DOHH2 (cell line): ENCODE results near the gene CAPN11.

ENCODE experiments used
- H3F3A ChIP-seq: fragments of 200-600 bp; sonication (generic), shearing (Covaris generic); 2 replicates; pipeline ENCODE4 v1.6.0; 2016; ENCODE audit warnings: antibody characterized with exemption, mild to moderate bottlenecking; ENCODE audit not compliant: control insufficient read depth, insufficient read depth
- H3K27ac ChIP-seq: fragments of 200-600 bp; sonication (generic); 2 replicates; pipeline ENCODE4 v1.5.1; 2014; ENCODE audit warnings: low read depth, mild to moderate bottlenecking, low read length, moderate library complexity
- H3K27me3 ChIP-seq: fragments of 200-600 bp; sonication (generic); 2 replicates; pipeline ENCODE4 v1.6.1; 2014; ENCODE audit warnings: mild to moderate bottlenecking, low read length, mixed read lengths; ENCODE audit not compliant: control insufficient read depth
- H3K36me3 ChIP-seq: fragments of 200-600 bp; sonication (generic); 2 replicates; pipeline ENCODE4 v1.6.1; 2014; ENCODE audit warnings: mild to moderate bottlenecking, low read length, moderate library complexity, mixed read lengths; ENCODE audit not compliant: control insufficient read depth
- H3K4me1 ChIP-seq: fragments of 200-600 bp; sonication (generic); 2 replicates; pipeline ENCODE4 v1.6.1; 2014; ENCODE audit warnings: mild to moderate bottlenecking, low read length, mixed read lengths; ENCODE audit not compliant: control insufficient read depth
- H3K4me2 ChIP-seq: fragments of 200-600 bp; sonication (generic); 2 replicates; pipeline ENCODE4 v1.6.0; 2014; ENCODE audit warnings: mild to moderate bottlenecking, low read length, moderate library complexity
- H3K4me3 ChIP-seq: fragments of 200-600 bp; sonication (generic); 2 replicates; pipeline ENCODE4 v1.5.1; 2014; ENCODE audit warnings: mild to moderate bottlenecking, low read length, mixed read lengths
- H3K79me2 ChIP-seq: fragments of 200-600 bp; sonication (generic); 2 replicates; pipeline ENCODE4 v1.6.1; 2014; ENCODE audit warnings: mild to moderate bottlenecking, low read length, mixed read lengths; ENCODE audit not compliant: control insufficient read depth
- H3K9me2 ChIP-seq: fragments of 200-600 bp; sonication (generic); replicated peaks from 2 replicates; pipeline ENCODE4 v1.6.1; 2014; ENCODE audit warnings: mild to moderate bottlenecking, low read length, mixed read lengths; ENCODE audit not compliant: control insufficient read depth
- H3K9me3 ChIP-seq: fragments of 200-600 bp; sonication (generic); 2 replicates; pipeline ENCODE4 v1.6.1; 2014; ENCODE audit warnings: antibody characterized with exemption, low read length, mixed read lengths; ENCODE audit not compliant: control insufficient read depth, insufficient read depth
- H4K20me1 ChIP-seq: fragments of 200-600 bp; sonication (generic); 2 replicates; pipeline ENCODE4 v1.6.0; 2014; ENCODE audit warnings: low read depth, mild to moderate bottlenecking, antibody characterized with exemption, low read length, moderate library complexity; ENCODE audit not compliant: control insufficient read depth, insufficient read depth
- EZH2phosphoT487 ChIP-seq: fragments of 200-600 bp; sonication (generic); IDR thresholded peaks from 2 replicates; pipeline ENCODE4 v1.6.1; 2017; ENCODE audit warnings: borderline replicate concordance, mild to moderate bottlenecking, antibody characterized with exemption, low read length, moderate library complexity, mixed read lengths
- TF ChIP-seq, protein P1 (sequence below): fragments of 200-600 bp; sonication (generic); IDR thresholded peaks from one replicate; pipeline ENCODE4 v1.5.1; 2014; ENCODE audit warnings: antibody characterized with exemption, mild to moderate bottlenecking, low read depth, low read length; ENCODE audit not compliant: poor library complexity, severe bottlenecking

The CAPN11 gene

DNA sequence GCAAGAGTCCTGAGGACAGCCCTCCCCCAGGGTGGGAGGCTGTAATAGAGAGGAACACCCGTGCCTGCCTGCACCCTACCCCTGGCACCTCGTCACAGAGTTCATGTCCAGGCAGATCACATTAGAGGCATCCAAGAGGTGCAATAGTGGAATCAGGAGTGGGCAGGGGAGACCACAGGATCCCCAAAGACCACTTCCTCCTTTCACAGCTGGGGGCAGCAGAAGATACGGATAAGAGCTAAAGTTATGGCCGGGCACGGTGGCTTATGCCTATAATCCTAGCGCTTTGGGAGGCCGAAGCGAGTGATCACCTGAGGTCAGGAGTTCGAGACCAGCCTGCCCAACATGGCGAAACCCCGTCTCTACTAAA is 1.5 kb upstream of the CAPN11 start:
- Histone ChIP-seq H3K79me2 (no peaks in the 10 kb centered on the region), H3K36me3 (no peaks in the 10 kb centered on the region), H3K27me3 (peaks cover 10% of the 10 kb centered on the region), H3K27ac (no peak overlapping the region), H3K9me2 (no peaks in the 10 kb centered on the region), H3K4me2 (no peak overlapping the region), H3K9me3 (no peaks in the 10 kb centered on the region), H4K20me1 (no peaks in the 10 kb centered on the region), H3K4me1 (no peaks in the 10 kb centered on the region), H3F3A (no peaks in the 10 kb centered on the region), H3K4me3 (no peak overlapping the region)
- TF ChIP-seq, protein P1, sequence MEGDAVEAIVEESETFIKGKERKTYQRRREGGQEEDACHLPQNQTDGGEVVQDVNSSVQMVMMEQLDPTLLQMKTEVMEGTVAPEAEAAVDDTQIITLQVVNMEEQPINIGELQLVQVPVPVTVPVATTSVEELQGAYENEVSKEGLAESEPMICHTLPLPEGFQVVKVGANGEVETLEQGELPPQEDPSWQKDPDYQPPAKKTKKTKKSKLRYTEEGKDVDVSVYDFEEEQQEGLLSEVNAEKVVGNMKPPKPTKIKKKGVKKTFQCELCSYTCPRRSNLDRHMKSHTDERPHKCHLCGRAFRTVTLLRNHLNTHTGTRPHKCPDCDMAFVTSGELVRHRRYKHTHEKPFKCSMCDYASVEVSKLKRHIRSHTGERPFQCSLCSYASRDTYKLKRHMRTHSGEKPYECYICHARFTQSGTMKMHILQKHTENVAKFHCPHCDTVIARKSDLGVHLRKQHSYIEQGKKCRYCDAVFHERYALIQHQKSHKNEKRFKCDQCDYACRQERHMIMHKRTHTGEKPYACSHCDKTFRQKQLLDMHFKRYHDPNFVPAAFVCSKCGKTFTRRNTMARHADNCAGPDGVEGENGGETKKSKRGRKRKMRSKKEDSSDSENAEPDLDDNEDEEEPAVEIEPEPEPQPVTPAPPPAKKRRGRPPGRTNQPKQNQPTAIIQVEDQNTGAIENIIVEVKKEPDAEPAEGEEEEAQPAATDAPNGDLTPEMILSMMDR = no peak
- no peak for TF ChIP-seq EZH2phosphoT487

DNA sequence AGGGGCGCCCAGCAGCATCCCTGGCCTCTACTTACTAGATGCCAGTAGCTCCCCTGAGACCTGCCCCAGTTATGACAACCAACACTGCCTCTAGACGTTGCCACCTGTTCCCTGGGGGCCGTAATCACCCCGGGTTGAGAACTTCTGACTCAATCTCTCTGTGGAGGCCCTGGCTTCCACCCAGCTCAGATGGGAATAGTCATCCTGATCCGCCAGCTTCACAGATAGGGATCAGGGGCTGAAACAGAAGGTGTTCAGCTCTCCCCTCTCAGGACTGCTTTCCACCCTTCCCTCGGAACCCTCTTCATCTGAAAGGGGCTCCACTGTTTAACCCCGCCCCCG is 3.3 kb downstream of the CAPN11 start:
- Histone ChIP-seq H4K20me1 (no peaks in the 10 kb centered on the region), H3K79me2 (no peaks in the 10 kb centered on the region), H3K27ac (no peak overlapping the region), H3K9me3 (no peaks in the 10 kb centered on the region), H3K4me3 (no peak overlapping the region), H3F3A (no peaks in the 10 kb centered on the region), H3K9me2 (no peaks in the 10 kb centered on the region), H3K36me3 (no peaks in the 10 kb centered on the region), H3K27me3 (peaks cover 47% of the 10 kb centered on the region), H3K4me1 (no peaks in the 10 kb centered on the region), H3K4me2 (no peak overlapping the region)
- TF ChIP-seq, protein P1 = no peak
- no peak for TF ChIP-seq EZH2phosphoT487

DNA sequence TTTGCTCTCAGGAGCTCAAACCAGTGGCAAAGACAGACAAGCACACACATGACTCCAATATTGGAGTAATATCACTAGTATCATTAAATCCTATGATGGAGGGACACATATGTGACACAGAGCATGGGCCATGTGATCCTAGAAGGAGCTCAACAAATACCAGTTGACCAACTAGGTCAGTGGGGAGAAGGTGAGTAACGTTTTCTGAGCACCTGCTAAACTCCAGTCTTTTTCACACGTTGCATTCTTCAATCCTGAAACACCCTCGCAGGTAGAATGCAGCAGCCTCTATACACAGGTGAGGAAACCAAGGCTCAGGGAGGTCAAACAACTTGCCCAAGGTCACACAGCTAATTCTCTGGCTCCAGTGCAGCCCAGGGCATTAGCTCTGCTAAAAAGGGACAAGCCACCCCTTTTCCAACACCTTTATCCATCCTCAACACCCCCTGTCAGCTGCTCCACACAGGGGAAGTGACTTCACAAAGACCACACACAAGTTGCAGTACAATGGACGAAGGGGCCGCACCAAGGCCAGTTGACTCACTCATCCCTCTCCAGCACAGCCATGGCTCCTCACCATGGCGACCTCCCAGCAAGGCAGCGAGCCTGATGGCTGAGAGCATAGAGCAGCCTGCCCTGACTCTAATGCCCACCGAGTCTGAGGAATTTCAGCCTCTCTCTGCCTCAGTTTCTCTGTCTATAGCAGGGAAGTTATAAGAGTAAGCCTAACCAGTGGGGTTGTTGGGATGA is 4.4 kb downstream of the CAPN11 start:
- Histone ChIP-seq H3K4me2 (no peak overlapping the region), H3K36me3 (no peaks in the 10 kb centered on the region), H3F3A (no peaks in the 10 kb centered on the region), H3K4me1 (no peaks in the 10 kb centered on the region), H3K9me2 (no peaks in the 10 kb centered on the region), H3K79me2 (no peaks in the 10 kb centered on the region), H3K4me3 (no peak overlapping the region), H4K20me1 (no peaks in the 10 kb centered on the region), H3K27me3 (peaks cover 47% of the 10 kb centered on the region), H3K9me3 (no peaks in the 10 kb centered on the region), H3K27ac (no peak overlapping the region)
- no peak for TF ChIP-seq EZH2phosphoT487
- TF ChIP-seq, protein P1 = no peak
